ENCODE data around the gene SLC38A10.

SLC38A10 gene

GRCh38 chr17:81251709-81252301 lies 43.3 kb downstream of the SLC38A10 start:
- no peak for DNase-seq

GRCh38 chr17:81251094-81251708 lies 43.9 kb downstream of the SLC38A10 start:
- no peak for DNase-seq

- no peak for DNase-seq
These were observed 44.6 kb downstream of the SLC38A10 start for GRCh38 chr17:81250286-81251093.

GRCh38 chr17:81249223-81250040 lies 45.7 kb downstream of the SLC38A10 start:
- DNase-seq = no peak

- no peak for DNase-seq
These were observed 46.5 kb downstream of the SLC38A10 start for GRCh38 chr17:81248649-81249048.

GRCh38 chr17:81247339-81247990 lies 47.6 kb downstream of the SLC38A10 start:
- DNase-seq = no peak

- DNase-seq = no peak
These were observed 48.3 kb downstream of the SLC38A10 start for GRCh38 chr17:81246679-81247338.

GRCh38 chr17:81246343-81246670 lies 48.8 kb downstream of the SLC38A10 start:
- DNase-seq = no peak

- no peak for DNase-seq
These were observed 49.3 kb downstream of the SLC38A10 start for GRCh38 chr17:81245665-81246342.

GRCh38 chr17:81245024-81245664 lies 50.0 kb downstream of the SLC38A10 start:
- DNase-seq = no peak

GRCh38 chr17:81244358-81245023 lies 50.6 kb downstream of the SLC38A10 start:
- DNase-seq = no peak

GRCh38 chr17:81243333-81243664 lies 51.8 kb downstream of the SLC38A10 start:
- DNase-seq = no peak

- DNase-seq = no peak
These were observed 52.4 kb downstream of the SLC38A10 start for GRCh38 chr17:81242421-81243332.

- DNase-seq = peak; percentile 39
These were observed 53.3 kb downstream of the SLC38A10 start for GRCh38 chr17:81241648-81242420.

GRCh38 chr17:81241203-81241602 lies 53.9 kb downstream of the SLC38A10 start:
- DNase-seq = no peak

- no peak for DNase-seq
These were observed 54.3 kb downstream of the SLC38A10 start for GRCh38 chr17:81240761-81241160.

- DNase-seq = peak; percentile 7
These were observed 55.2 kb downstream of the SLC38A10 start for GRCh38 chr17:81239714-81240555.
